Trophoblast cell (in vitro differentiated cells and primary cell): ENCODE measurements around the gene ACACB.

Experiments used
- DNase-seq, 2 donors: peaks; one replicate each; pipeline ENCODE4 v3.0.0-alpha.2; 2016
- H2AFZ ChIP-seq: 2 replicates; pipeline ENCODE4 v1.6.1; 2013; ENCODE audit warnings: low read length, moderate library complexity, mild to moderate bottlenecking; ENCODE audit not compliant: insufficient read depth, poor library complexity
- H2AK5ac ChIP-seq: 2 replicates; pipeline ENCODE4 v1.6.1; 2013; ENCODE audit warnings: mild to moderate bottlenecking, low read length
- H2BK120ac ChIP-seq: 2 replicates; pipeline ENCODE4 v1.6.1; 2013; ENCODE audit warnings: low read length, mild to moderate bottlenecking, moderate library complexity; ENCODE audit not compliant: insufficient read depth, poor library complexity
- H2BK12ac ChIP-seq: 2 replicates; pipeline ENCODE4 v1.6.1; 2013; ENCODE audit warnings: mild to moderate bottlenecking, low read length, moderate library complexity
- H2BK5ac ChIP-seq: 2 replicates; pipeline ENCODE4 v1.6.1; 2013; ENCODE audit warnings: low read length, low read depth, moderate library complexity, mild to moderate bottlenecking; ENCODE audit not compliant: poor library complexity
- H3K14ac ChIP-seq: 2 replicates; pipeline ENCODE4 v1.6.1; 2013; ENCODE audit warnings: mild to moderate bottlenecking, low read length
- H3K18ac ChIP-seq: 2 replicates; pipeline ENCODE4 v1.6.1; 2013; ENCODE audit warnings: mild to moderate bottlenecking, low read length
- H3K23ac ChIP-seq: 2 replicates; pipeline ENCODE4 v1.6.1; 2013; ENCODE audit warnings: low read length
- H3K27ac ChIP-seq: 2 replicates; pipeline ENCODE4 v1.5.1; 2013; ENCODE audit warnings: low read depth, mild to moderate bottlenecking, inconsistent platforms, low read length, moderate library complexity
- H3K27me3 ChIP-seq: 2 replicates; pipeline ENCODE4 v1.6.1; 2013; ENCODE audit warnings: inconsistent platforms, mild to moderate bottlenecking, low read length, moderate library complexity; ENCODE audit not compliant: insufficient read depth
- H3K36me3 ChIP-seq, 2 experiments: 1 replicate in 1 of 2; 2 replicates in 1 of 2; pipeline ENCODE4 v1.6.1; 2013; ENCODE audit warnings: low read length in 2 of 2, mild to moderate bottlenecking in 2 of 2, moderate library complexity in 1 of 2; ENCODE audit not compliant: insufficient read depth in 2 of 2, control insufficient read depth in 1 of 2
- H3K4ac ChIP-seq: 2 replicates; pipeline ENCODE4 v1.6.1; 2013; ENCODE audit warnings: low read depth, mild to moderate bottlenecking, low read length, moderate library complexity
- H3K4me1 ChIP-seq, 2 experiments: 1 replicate in 1 of 2; 2 replicates in 1 of 2; pipeline ENCODE4 v1.6.1; 2013; ENCODE audit warnings: low read length in 2 of 2, mild to moderate bottlenecking in 2 of 2, moderate library complexity in 1 of 2; ENCODE audit not compliant: insufficient read depth in 2 of 2, control insufficient read depth in 1 of 2
- H3K4me2 ChIP-seq: 2 replicates; pipeline ENCODE4 v1.6.1; 2013; ENCODE audit warnings: inconsistent platforms, mild to moderate bottlenecking, low read length, moderate library complexity
- H3K4me3 ChIP-seq: 2 replicates; pipeline ENCODE4 v1.5.1; 2013; ENCODE audit warnings: mild to moderate bottlenecking, low read depth, low read length, inconsistent platforms
- H3K79me1 ChIP-seq: one replicate; pipeline ENCODE4 v1.6.1; 2013; ENCODE audit warnings: low read length
- H3K79me2 ChIP-seq: 2 replicates; pipeline ENCODE4 v1.6.1; 2013; ENCODE audit warnings: low read length, mild to moderate bottlenecking; ENCODE audit not compliant: control insufficient read depth, insufficient read depth, poor library complexity
- H3K9ac ChIP-seq: 2 replicates; pipeline ENCODE4 v1.6.1; 2013; ENCODE audit warnings: mild to moderate bottlenecking, low read length
- H3K9me3 ChIP-seq: 2 replicates; pipeline ENCODE4 v1.6.1; 2013; ENCODE audit warnings: low read depth, mild to moderate bottlenecking, control low read depth, inconsistent platforms, low read length; ENCODE audit not compliant: insufficient read depth
- H4K12ac ChIP-seq: 2 replicates; pipeline ENCODE4 v1.6.1; 2013; ENCODE audit warnings: low read depth, mild to moderate bottlenecking, low read length, moderate library complexity
- H4K8ac ChIP-seq: 2 replicates; pipeline ENCODE4 v1.6.1; 2013; ENCODE audit warnings: low read depth, mild to moderate bottlenecking, low read length, moderate library complexity
- H4K91ac ChIP-seq: one replicate; pipeline ENCODE4 v1.6.1; 2013; ENCODE audit warnings: low read depth, mild to moderate bottlenecking, low read length, moderate library complexity
- WGBS: extraction: QIAGEN DNeasy Blood & Tissue Kit; methylation state at CpG from one replicate; pipeline ENCODE4 v1.1.7; 2013; ENCODE audit warnings: missing lambda C conversion rate; ENCODE audit not compliant: insufficient read length, insufficient coverage; ENCODE audit errors: extremely low coverage; 5-methylcytosine and 5-hydroxymethylcytosine counted together

Gene ACACB

DNA sequence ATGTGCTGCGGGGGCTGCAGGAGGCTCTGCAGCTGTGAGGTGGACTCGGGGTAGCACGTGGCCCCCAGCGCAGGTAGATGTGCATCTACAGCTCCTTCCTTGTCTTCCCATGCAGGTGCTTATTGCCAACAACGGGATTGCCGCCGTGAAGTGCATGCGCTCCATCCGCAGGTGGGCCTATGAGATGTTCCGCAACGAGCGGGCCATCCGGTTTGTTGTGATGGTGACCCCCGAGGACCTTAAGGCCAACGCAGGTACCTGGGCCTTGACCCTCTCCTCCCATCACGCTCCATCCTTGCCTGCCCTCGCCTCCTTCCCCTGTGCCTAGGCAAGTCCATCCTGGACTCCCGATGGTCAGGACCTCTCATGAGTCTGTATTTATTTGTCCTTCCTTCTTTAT is 51.4 kb downstream of the ACACB start:
- Histone ChIP-seq H2AK5ac (no peak overlapping the region), H3K23ac (no peak overlapping the region), H3K4me1 (no peaks in the 10 kb centered on the region), H4K91ac (no peak overlapping the region), H2AFZ (no peak overlapping the region), H3K27me3 (no peaks in the 10 kb centered on the region), H3K4me3 (no peak overlapping the region), H4K12ac (no peak overlapping the region), H2BK120ac (no peak overlapping the region), H3K27ac (no peak overlapping the region), H3K9me3 (peaks cover 2% of the 10 kb centered on the region), H3K14ac (no peak overlapping the region), H3K9ac (no peak overlapping the region), H3K79me1 (no peaks in the 10 kb centered on the region), H2BK5ac (no peak overlapping the region), H2BK12ac (no peak overlapping the region), H3K36me3 (no peaks in the 10 kb centered on the region), H3K4me2 (no peak overlapping the region), H3K4ac (no peak overlapping the region), H4K8ac (no peak overlapping the region), H3K79me2 (no peaks in the 10 kb centered on the region), H3K18ac (no peak overlapping the region)
- WGBS: no CpG with 5 or more reads among the region's 18 CpGs
- DNase-seq: no peak

DNA sequence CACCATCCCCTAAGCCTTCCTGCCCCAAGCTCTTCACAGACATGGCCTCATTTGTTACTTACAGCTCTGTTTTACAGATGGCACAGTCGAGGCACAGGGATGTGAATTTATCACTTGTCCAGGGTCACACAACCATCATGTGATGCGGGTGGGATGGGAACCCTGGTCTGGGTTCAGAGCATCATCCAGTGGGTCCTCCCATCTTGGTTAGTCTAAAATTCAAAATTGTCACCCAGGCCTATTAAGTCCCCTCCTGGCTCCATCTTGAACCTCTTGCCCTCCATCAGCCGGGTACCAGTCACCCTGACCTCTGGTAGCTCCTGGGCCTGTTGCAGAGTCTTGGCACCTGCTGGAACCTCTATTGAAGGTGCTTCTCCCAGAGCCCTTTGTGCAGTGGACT is 52.9 kb downstream of the ACACB start:
- no peak overlapping the region for H4K8ac ChIP-seq
- no peak overlapping the region for H2BK5ac ChIP-seq
- no peak overlapping the region for H3K23ac ChIP-seq
- no peaks in the 10 kb centered on the region for H3K36me3 ChIP-seq
- H3K9me3 ChIP-seq: peaks cover 2% of the 10 kb centered on the region
- no peaks in the 10 kb centered on the region for H3K4me1 ChIP-seq
- no peaks in the 10 kb centered on the region for H3K79me1 ChIP-seq
- H4K91ac ChIP-seq: no peak overlapping the region
- no peak overlapping the region for H3K27ac ChIP-seq
- H3K9ac ChIP-seq: no peak overlapping the region
- H2BK120ac ChIP-seq: no peak overlapping the region
- H2AFZ ChIP-seq: no peak overlapping the region
- H3K14ac ChIP-seq: no peak overlapping the region
- no peak overlapping the region for H2AK5ac ChIP-seq
- H3K27me3 ChIP-seq: no peaks in the 10 kb centered on the region
- no peak overlapping the region for H3K4ac ChIP-seq
- H3K79me2 ChIP-seq: no peaks in the 10 kb centered on the region
- no peak overlapping the region for H3K4me2 ChIP-seq
- DNase-seq: no peak
- no CpG with 5 or more reads among the region's 3 CpGs for WGBS
- H3K18ac ChIP-seq: no peak overlapping the region
- H3K4me3 ChIP-seq: no peak overlapping the region
- H2BK12ac ChIP-seq: no peak overlapping the region
- no peak overlapping the region for H4K12ac ChIP-seq

DNA sequence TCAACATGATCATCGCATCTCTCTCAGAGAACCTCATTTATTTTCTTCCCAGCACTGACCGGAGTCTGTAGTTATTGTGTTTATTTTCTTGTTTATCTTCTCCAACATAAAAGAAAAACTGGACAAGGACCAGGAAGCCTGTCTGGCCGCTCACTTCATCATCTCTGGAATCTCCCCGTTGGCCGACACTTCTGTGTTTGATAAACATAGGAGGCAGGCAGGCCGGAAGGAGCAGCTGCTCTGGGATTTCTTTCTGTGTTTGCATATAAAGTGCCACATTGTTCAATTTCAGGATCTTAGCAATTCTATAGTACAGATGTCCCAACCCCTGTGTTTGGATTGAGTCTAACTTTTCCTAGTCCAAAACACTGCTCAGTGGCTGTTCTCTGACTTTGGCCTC is 53.3 kb downstream of the ACACB start:
- no peaks in the 10 kb centered on the region for H3K27me3 ChIP-seq

DNA sequence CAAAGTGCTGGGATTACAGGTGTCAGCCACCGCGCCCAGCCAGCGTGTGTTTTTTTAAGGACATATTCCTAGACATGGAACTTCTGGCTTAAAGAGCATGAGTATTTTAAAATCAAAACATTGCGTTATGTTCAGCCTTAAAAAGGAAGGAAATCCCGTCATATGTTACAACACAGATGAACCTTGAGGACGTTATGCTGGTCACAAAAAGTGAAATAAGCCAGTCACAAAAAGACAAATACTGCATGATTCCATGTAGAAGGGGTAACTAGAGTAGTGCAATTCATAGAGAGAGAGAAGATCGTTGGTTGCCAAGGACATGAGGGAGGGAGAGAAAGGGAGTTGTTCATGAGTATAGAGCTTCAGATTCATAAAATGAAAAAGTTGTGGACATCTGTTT is 53.9 kb downstream of the ACACB start:
- H3K79me1 ChIP-seq: no peaks in the 10 kb centered on the region
- no peak overlapping the region for H3K18ac ChIP-seq
- H2BK12ac ChIP-seq: no peak overlapping the region
- no peaks in the 10 kb centered on the region for H3K79me2 ChIP-seq
- no peak overlapping the region for H3K4ac ChIP-seq
- H3K9me3 ChIP-seq: peaks cover 2% of the 10 kb centered on the region
- H4K91ac ChIP-seq: no peak overlapping the region
- H2BK120ac ChIP-seq: no peak overlapping the region
- no peak for DNase-seq
- no peak overlapping the region for H2BK5ac ChIP-seq
- no peak overlapping the region for H3K23ac ChIP-seq
- H3K4me3 ChIP-seq: no peak overlapping the region
- no peak overlapping the region for H3K9ac ChIP-seq
- H3K4me2 ChIP-seq: no peak overlapping the region
- no peak overlapping the region for H4K12ac ChIP-seq
- no peaks in the 10 kb centered on the region for H3K4me1 ChIP-seq
- H4K8ac ChIP-seq: no peak overlapping the region
- no peak overlapping the region for H3K14ac ChIP-seq
- no peaks in the 10 kb centered on the region for H3K36me3 ChIP-seq
- no peaks in the 10 kb centered on the region for H3K27me3 ChIP-seq
- no CpG with 5 or more reads among the region's 7 CpGs for WGBS
- no peak overlapping the region for H2AFZ ChIP-seq
- no peak overlapping the region for H3K27ac ChIP-seq
- H2AK5ac ChIP-seq: no peak overlapping the region

More for the DNA sequence above, 53.3 kb downstream of the ACACB start:
- peaks cover 2% of the 10 kb centered on the region for H3K9me3 ChIP-seq
- H3K4me3 ChIP-seq: no peak overlapping the region
- no peak overlapping the region for H2AK5ac ChIP-seq
- no peak overlapping the region for H2BK120ac ChIP-seq
- no peak overlapping the region for H3K14ac ChIP-seq
- no peaks in the 10 kb centered on the region for H3K79me1 ChIP-seq
- H2BK5ac ChIP-seq: no peak overlapping the region
- H3K4me1 ChIP-seq: no peaks in the 10 kb centered on the region
- no peak overlapping the region for H4K12ac ChIP-seq
- H3K9ac ChIP-seq: no peak overlapping the region
- H3K79me2 ChIP-seq: no peaks in the 10 kb centered on the region
- H2AFZ ChIP-seq: no peak overlapping the region
- H3K27ac ChIP-seq: no peak overlapping the region
- H3K36me3 ChIP-seq: no peaks in the 10 kb centered on the region
- no peak for DNase-seq
- H4K91ac ChIP-seq: no peak overlapping the region
- H3K4me2 ChIP-seq: no peak overlapping the region
- H3K23ac ChIP-seq: no peak overlapping the region
- no peak overlapping the region for H2BK12ac ChIP-seq
- H3K4ac ChIP-seq: no peak overlapping the region
- no CpG with 5 or more reads among the region's 6 CpGs for WGBS
- H4K8ac ChIP-seq: no peak overlapping the region
- H3K18ac ChIP-seq: no peak overlapping the region
